Ectodermal cell (in vitro differentiated cells): ENCODE data around the gene RPS8.

Experiments
- H3K27ac ChIP-seq: 2 replicates; pipeline ENCODE4 v1.7.0; 2013; ENCODE audit warnings: mild to moderate bottlenecking, low read depth, low read length; ENCODE audit not compliant: insufficient read depth, poor library complexity, severe bottlenecking
- H3K27me3 ChIP-seq: 2 replicates; pipeline ENCODE4 v1.7.0; 2013; ENCODE audit warnings: mild to moderate bottlenecking, low read length; ENCODE audit not compliant: insufficient read depth, control insufficient read depth, poor library complexity, severe bottlenecking
- H3K36me3 ChIP-seq: one replicate; pipeline ENCODE4 v1.7.0; 2013; ENCODE audit warnings: low read length; ENCODE audit not compliant: control insufficient read depth, insufficient read depth
- H3K4me1 ChIP-seq: one replicate; pipeline ENCODE4 v1.7.0; 2013; ENCODE audit warnings: low read length; ENCODE audit not compliant: control insufficient read depth, insufficient read depth
- H3K4me3 ChIP-seq: 2 replicates; pipeline ENCODE4 v1.7.0; 2013; ENCODE audit warnings: low read depth, low read length, control low read depth; ENCODE audit not compliant: insufficient read depth
- H3K9me3 ChIP-seq: 2 replicates; pipeline ENCODE4 v1.7.0; 2013; ENCODE audit warnings: mild to moderate bottlenecking, low read length, moderate library complexity; ENCODE audit not compliant: control insufficient read depth
- WGBS, 2 experiments: methylation state at CpG; one replicate each; pipeline ENCODE4 v1.1.7; 2013; ENCODE audit warnings: missing lambda C conversion rate in 2 of 2; 5-methylcytosine and 5-hydroxymethylcytosine counted together

The RPS8 gene

GRCh38 chr1:44803312-44804095 is 28.2 kb downstream of the RPS8 start:
- Histone ChIP-seq H3K27me3 (peaks cover 10% of the 10 kb centered on the region), H3K27ac (no peak overlapping the region), H3K4me1 (peaks cover 44% of the 10 kb centered on the region), H3K36me3 (peaks cover 14% of the 10 kb centered on the region), H3K9me3 (no peaks in the 10 kb centered on the region), H3K4me3 (no peak overlapping the region)
- WGBS, 2 experiments = 94 to 95% methylated on average over 13 of the region's 13 CpGs

DNA sequence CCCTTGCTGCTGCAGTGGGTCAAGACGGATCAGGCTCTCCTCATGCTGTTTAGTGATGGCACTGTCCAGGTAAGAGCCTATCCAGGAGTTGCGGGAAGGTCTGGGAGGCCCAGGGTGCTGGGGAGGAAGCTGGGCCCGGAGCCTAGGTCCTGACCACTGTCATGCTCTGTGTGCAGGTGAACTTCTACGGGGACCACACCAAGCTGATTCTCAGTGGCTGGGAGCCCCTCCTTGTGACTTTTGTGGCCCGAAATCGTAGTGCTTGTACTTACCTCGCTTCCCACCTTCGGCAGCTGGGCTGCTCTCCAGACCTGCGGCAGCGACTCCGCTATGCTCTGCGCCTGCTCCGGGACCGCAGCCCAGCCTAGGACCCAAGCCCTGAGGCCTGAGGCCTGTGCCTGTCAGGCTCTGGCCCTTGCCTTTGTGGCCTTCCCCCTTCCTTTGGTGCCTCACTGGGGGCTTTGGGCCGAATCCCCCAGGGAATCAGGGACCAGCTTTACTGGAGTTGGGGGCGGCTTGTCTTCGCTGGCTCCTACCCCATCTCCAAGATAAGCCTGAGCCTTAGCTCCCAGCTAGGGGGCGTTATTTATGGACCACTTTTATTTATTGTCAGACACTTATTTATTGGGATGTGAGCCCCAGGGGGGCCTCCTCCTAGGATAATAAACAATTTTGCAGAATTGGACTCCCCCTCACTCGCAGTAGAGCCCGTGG is 30.1 kb downstream of the RPS8 start:
- 95% methylated on average over 20 of the region's 20 CpGs for WGBS, 2 experiments
- Histone ChIP-seq H3K27me3 (peaks cover 8% of the 10 kb centered on the region), H3K27ac (no peak overlapping the region), H3K4me1 (peaks cover 59% of the 10 kb centered on the region), H3K36me3 (peaks cover 14% of the 10 kb centered on the region), H3K9me3 (no peaks in the 10 kb centered on the region), H3K4me3 (no peak overlapping the region)

GRCh38 chr1:44806025-44806703 is 30.8 kb downstream of the RPS8 start:
- H3K36me3 ChIP-seq = peaks cover 14% of the 10 kb centered on the region
- peaks cover 59% of the 10 kb centered on the region for H3K4me1 ChIP-seq
- H3K9me3 ChIP-seq = no peaks in the 10 kb centered on the region
- no peak overlapping the region for H3K27ac ChIP-seq
- peaks cover under 1% of the 10 kb centered on the region for H3K27me3 ChIP-seq
- WGBS, 2 experiments = 96 to 97% methylated on average over 70 of the region's 70 CpGs
- H3K4me3 ChIP-seq = no peak overlapping the region

- H3K36me3 ChIP-seq = peaks cover 14% of the 10 kb centered on the region
- H3K4me1 ChIP-seq = peaks cover 54% of the 10 kb centered on the region
- peak within 1 kb of the TSS; percentile 11 for H3K4me3 ChIP-seq
- peak within 1 kb of the TSS; percentile 99 for H3K27ac ChIP-seq
- 82 to 86% methylated on average over 7 of the region's 7 CpGs for WGBS, 2 experiments
- H3K9me3 ChIP-seq = no peaks in the 10 kb centered on the region
- no peaks in the 10 kb centered on the region for H3K27me3 ChIP-seq
Observed at GRCh38 chr1:44806704-44807363, 31.5 kb downstream of the RPS8 start, which contains the start of gene DYNLT4. TSS of gene DYNLT4 (minus strand) at chr1:44807351. CDS start at chr1:44806668, 683 bp downstream.

GRCh38 chr1:44807364-44808062 is 32.2 kb downstream of the RPS8 start:
- H3K4me1 ChIP-seq = peaks cover 47% of the 10 kb centered on the region
- 53 to 57% methylated on average over 16 of the region's 16 CpGs for WGBS, 2 experiments

DNA sequence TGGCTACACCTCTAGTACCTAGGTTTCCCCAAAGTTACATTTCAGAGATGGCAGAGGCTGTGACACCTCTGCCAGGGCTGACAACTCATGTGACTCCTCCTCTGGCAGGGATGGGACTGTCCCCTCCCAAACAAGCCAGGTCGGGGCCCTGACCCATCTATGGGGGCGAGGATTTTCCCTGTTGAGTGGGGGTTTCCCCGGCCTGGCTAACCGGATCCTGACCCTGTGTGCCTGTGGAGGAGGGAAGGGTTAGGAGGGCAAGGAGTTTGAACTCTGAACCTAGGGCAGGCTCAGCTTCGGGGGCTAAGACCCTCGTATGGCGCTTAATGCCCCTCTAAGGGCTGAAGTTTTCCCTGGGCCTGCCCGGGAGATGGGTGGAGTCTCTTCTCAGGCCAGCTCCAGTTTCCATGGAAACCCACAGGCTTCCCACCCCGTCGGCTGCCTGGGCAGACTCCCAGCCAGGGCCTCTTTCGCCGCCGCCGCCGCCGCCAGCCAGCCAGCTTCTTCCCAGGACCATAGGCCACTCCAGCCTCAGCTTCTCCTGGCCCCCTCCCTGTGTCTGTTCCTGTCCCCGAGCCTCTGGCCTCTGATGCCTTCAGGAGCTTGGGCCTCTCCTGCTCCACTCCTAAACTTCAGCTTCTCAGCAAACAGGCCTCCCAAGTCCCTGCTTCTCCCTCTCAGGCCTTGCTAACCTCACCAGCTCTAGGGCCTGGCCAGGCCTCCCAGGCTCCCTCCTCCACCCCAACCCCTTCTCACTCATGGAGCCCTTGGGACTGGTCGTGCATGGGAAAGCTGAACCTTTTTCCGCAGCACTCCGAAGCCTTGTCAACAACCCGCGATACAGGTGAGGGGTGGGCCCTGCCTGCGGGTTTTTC is 33.0 kb downstream of the RPS8 start, which contains the start of gene BTBD19:
Gene BTBD19 (plus strand): TSS at position 461 of the 875 bp plus-strand sequence. CDS start 298 bp downstream, at position 759.
- Histone ChIP-seq H3K27me3 (no peaks in the 10 kb centered on the region), H3K4me3 (peak within 1 kb of the TSS; percentile 11), H3K9me3 (no peaks in the 10 kb centered on the region), H3K4me1 (peaks cover 45% of the 10 kb centered on the region), H3K36me3 (peaks cover 14% of the 10 kb centered on the region), H3K27ac (peak within 1 kb of the TSS; percentile 99)
- 33 to 34% methylated on average over 23 of the region's 23 CpGs for WGBS, 2 experiments

More at GRCh38 chr1:44807364-44808062, 32.2 kb downstream of the RPS8 start:
- Histone ChIP-seq H3K27ac (peak overlapping the region; percentile 99), H3K4me3 (peak overlapping the region; percentile 7), H3K36me3 (peaks cover 14% of the 10 kb centered on the region), H3K27me3 (no peaks in the 10 kb centered on the region), H3K9me3 (no peaks in the 10 kb centered on the region)

DNA sequence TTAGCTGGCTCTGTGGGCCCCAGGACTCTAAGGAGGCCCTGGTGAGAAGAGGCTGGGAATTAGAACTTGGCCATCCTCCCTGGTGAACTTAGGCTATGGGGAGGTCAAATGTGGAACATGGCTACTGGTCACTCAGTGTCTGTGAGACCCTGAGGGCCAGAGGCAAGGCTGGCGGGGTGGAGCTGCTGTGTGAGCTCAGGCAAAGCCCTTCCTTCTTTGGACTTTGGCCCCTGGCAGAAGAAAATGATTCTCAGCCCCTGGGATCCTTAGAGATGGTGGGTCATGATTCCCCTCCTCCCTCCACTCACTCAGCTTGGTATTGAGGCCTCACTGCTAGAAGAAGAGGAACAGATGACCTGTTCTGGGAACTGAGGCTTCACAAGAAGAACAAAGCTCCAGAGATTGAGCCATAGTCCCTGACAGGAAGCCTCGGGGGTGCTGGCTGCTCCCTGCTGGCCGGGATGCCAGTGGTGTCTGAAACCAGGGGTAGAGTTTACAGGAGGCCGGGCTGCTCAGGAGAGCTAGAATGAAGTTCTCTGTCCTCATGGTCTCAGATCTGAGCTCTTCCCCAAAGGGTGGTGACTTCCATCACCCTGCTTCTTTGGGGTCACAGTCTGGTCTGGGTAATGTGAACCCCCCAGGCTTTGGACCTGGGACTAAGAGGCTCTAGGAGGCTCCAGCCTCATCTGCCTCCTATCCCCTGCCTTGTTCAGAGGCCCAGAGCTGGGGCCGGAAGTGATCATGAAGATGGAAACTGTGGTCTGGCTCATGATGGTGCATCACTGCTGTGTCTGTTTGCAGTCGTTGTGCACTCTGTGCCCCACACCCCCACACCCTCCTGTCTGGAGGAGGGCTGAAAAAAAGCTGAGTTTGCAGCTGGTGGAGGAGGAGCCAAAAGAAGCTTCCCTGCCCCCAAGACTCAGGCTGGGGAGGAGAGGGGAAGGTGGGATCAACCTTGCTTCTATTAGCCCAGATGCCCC is 33.9 kb downstream of the RPS8 start:
- Histone ChIP-seq H3K27ac (peak overlapping the region; percentile 99), H3K36me3 (peaks cover 7% of the 10 kb centered on the region), H3K4me1 (peaks cover 42% of the 10 kb centered on the region), H3K4me3 (peak overlapping the region; percentile 11), H3K27me3 (no peaks in the 10 kb centered on the region), H3K9me3 (no peaks in the 10 kb centered on the region)
- WGBS, 2 experiments = 66 to 74% methylated on average over 6 of the region's 6 CpGs

- H3K4me1 ChIP-seq = peaks cover 42% of the 10 kb centered on the region
- no peaks in the 10 kb centered on the region for H3K9me3 ChIP-seq
- H3K4me3 ChIP-seq = no peak overlapping the region
- 91 to 94% methylated on average over 12 of the region's 12 CpGs for WGBS, 2 experiments
- no peak overlapping the region for H3K27ac ChIP-seq
- H3K36me3 ChIP-seq = peaks cover 7% of the 10 kb centered on the region
- no peaks in the 10 kb centered on the region for H3K27me3 ChIP-seq
Observed at GRCh38 chr1:44810101-44810761, 34.9 kb downstream of the RPS8 start.
